HL-60/S4 treated with retinoic acid at 250 ng/mL for 4 days and 3 days (cell line): ENCODE results near the gene OR13C8.
"Not testable (repeated sequence)": the region's sequence is repeated elsewhere in the genome, so short reads cannot be mapped to it uniquely, and the experiment has no call there.

Experiments used
- in situ Hi-C: fragments of 300-500 bp; cut with MboI; formaldehyde crosslinking; loops from 2 replicates; pipeline ENCODE4 v1.7.0; 2022; ENCODE audit warnings: low sequenced_read_pairs

OR13C8 gene, protein sequence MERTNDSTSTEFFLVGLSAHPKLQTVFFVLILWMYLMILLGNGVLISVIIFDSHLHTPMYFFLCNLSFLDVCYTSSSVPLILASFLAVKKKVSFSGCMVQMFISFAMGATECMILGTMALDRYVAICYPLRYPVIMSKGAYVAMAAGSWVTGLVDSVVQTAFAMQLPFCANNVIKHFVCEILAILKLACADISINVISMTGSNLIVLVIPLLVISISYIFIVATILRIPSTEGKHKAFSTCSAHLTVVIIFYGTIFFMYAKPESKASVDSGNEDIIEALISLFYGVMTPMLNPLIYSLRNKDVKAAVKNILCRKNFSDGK

DNA sequence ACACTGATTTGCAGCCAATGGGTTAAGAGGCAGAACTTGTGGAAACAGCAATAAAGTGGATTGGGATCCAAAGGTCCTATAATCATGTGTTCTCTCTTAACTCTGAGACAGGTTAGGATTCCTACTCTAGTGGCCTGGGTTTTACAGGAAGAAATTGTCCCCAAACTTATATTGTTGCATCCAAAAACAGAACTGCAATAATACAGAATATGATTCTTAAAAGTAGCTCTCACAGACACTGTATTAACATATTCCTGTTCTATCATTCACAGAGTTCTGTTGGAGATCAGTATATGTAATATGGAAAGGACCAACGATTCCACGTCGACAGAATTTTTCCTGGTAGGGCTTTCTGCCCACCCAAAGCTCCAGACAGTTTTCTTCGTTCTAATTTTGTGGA is at the start of gene OR13C8:
TSS of gene OR13C8 (plus strand) at position 301 of the 400 bp plus-strand sequence. CDS start at position 301, 0 bp downstream.
- in situ Hi-C loops, result no loop called here

GRCh38 chr9:104520241-104520640 is 48.7 kb upstream of the OR13C8 start:
- in situ Hi-C loops, result not testable (repeated sequence)

DNA sequence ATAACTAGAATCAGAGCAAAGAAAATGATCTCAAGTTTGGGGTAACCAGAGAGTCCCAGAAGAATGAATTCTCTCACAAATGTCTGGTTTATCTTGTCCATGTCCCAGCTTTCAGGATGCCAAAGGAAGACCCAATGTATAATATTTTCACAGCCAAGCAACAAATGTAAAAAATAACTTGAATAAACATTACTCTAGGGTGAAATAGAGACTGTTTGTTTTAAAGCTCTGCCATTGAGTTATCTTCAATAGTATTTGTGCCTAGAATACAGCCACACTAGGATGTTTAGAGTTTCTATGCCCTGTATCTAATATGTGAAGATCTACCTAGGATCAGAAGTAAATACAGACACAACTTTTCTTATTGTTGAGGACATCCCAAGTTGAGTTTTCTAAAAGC is 41.9 kb upstream of the OR13C8 start, which contains the start of gene OR13C4:
TSS of gene OR13C4 (minus strand) at position 101 of the 400 bp plus-strand sequence. CDS start at position 101, 0 bp downstream.
- in situ Hi-C loops, result no loop called here

DNA sequence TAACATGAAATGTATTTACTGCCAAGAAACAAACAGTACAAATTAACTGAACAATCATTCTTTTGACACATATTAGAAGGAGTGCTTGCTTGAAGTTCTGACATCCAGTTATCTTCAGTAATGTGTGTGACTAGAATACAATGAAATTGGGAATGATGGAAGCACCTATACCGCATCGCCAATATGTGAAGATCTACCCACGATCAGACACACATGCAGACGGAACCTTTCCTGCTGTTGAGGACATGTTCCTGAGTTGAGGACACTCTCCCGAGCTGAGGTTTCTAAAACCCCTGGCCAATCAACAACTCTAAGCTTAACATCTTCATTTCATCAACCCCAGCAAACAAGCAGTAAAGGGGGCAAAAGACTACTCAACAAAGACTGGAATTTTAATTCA is 32.2 kb upstream of the OR13C8 start, which contains the start of gene OR13C3:
TSS of gene OR13C3 (minus strand) at position 101 of the 400 bp plus-strand sequence. CDS start 133 bp downstream, outside the sequence.
- in situ Hi-C loops, result no loop called here

DNA sequence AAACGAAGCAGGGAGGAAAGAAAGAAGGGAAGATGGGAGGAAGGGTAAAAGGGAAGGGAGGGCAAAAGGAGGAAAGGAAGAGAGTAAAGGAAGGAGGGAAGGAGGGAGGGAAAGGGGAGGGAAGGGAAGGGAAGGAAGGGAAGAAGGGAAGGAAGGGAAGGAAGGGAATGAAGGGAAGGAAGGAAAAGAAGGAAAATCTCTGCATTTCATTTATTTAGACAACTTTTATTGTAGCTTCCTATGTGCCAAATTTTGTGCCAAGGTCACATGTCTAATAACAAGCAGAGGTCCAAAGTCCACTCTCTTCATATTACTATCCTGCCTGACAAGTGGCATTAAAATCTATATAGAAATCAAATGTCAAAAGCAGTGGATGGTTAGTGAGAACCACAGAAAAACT is 29.7 kb upstream of the OR13C8 start:
- in situ Hi-C loops, result no loop called here

DNA sequence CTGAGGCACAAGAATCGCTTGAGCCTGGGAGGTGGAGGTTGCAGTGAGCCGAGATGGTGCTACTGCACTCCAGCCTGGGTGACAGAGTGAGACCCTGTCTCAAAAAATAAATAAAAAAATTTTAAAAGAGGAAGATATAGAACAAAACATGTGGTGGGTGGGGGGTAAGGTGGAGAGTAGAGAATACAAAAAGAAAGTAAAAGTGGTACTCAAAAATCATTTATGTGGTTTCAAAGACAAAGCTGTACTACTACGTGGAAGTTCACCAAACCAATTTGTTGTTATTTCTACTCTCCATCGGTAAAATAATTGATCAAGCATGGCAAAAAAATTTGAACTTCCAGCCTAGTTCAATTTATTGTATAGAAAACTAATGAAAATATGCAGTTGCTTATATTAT is 24.3 kb upstream of the OR13C8 start:
- in situ Hi-C loops, result no loop called here

GRCh38 chr9:104553261-104553660 is 15.7 kb upstream of the OR13C8 start:
- in situ Hi-C loops, result no loop called here

DNA sequence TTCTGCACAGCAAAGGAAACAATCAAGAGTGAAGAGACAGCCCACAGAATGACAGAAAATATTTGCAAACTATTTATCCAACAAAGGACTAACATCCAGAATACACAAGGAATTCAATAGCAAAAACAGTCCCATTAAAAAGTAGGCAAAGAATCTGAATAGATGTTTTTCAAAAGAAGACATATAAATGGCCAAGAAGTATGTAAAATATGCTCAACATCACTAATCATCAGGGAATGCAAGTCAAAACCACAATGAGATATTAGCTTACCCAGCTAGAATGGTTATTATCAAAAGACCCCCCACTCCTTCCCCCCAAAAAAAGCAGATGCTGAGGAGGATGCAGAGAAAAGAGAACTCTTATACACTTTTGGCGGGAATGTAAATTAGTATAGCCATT is 13.4 kb upstream of the OR13C8 start:
- in situ Hi-C loops, result no loop called here

- in situ Hi-C loops, result no loop called here
Observed at GRCh38 chr9:104556830-104557634, 11.9 kb upstream of the OR13C8 start.

DNA sequence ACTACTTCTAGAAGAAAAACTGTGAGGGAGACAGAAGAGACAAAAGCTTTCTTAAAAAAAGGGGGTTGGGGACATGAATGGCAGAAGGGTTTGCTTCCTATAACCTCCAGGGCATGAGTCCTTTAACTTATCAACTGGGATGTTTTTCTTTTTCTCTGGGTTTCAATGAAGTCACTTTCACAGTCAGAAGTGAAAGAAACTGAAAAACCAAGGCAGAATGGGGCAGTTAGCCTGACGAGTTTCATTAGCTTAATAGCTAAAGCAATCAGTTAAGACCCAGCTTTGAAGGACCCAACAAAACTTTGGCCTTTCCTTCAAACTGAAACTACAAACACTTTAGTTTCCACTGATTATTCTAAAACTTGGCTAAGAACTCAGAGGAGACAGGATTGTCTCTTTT is 4.6 kb upstream of the OR13C8 start:
- in situ Hi-C loops, result no loop called here

DNA sequence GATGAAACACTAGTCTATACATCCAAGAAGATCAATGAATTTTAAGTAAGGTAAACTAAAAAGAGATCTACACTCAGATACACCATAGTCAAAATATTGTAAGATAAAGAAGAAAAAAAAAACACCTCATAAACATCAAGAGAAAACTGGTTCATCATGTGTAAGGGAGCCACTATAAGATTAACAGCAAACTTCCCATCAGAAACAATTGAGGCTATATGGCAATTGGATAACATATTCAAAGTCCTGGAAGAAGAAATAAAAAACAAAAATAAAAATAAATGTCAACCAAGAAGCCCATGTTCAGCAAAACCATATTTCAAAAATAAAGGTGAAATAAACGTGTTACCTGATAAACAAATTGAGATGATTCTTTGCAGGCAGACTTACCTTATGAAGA is 3.6 kb downstream of the OR13C8 start:
- in situ Hi-C loops, result no loop called here

- in situ Hi-C loops, result no loop called here
Observed at GRCh38 chr9:104575456-104575855, 6.5 kb downstream of the OR13C8 start.

- in situ Hi-C loops, result no loop called here
Observed at GRCh38 chr9:104577263-104577662, 8.3 kb downstream of the OR13C8 start.

DNA sequence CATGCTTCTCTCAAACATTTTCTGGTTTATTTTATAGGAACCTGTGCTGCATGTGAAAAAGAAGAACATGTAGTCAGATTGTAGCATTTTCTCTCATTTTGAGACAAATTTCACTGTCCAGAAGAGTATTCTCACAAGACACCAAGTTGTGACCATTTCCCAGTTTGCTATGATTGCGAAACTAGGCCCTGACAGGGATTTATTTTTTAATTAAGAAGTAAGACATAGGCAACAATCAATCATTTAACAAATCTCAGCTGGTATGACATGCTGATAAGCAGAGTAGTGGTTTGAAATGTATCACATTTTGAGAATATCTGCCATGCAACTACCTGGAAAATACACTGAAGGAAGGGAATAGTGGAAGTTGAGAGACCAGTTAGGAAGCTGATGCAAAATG is 11.6 kb downstream of the OR13C8 start:
- in situ Hi-C loops, result no loop called here

DNA sequence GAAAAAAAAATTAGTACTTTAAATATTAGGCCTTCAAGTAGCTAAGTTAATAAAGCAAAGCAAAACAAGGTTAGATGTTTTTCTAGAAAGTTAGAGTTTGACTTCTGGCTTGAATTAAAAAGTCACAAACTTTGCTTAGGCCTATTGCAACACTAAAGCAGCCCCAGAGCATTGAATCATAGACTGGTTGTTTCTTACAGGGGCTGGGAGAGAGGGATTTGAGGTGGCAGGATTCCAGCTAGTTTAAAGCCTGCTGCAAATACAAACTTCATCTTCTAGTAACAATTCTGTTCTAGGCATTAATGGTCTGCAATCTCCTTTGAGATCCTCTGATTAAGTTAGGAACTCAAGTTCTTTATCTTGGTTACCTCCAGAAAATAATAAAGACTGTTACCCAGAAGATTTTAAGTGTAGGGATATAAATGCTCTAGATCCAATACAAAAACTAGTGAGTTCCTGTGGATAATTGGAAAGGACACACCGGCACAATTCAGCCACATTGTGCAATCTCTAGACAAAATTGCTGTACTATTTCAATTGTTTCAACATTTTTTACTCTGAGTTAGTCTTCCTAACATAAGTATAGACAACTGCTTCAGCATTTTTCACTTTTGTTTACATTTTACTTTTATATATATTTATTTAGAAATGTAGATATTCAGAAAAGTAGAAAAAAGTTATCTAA is 17.7 kb downstream of the OR13C8 start:
- in situ Hi-C loops, result no loop called here

DNA sequence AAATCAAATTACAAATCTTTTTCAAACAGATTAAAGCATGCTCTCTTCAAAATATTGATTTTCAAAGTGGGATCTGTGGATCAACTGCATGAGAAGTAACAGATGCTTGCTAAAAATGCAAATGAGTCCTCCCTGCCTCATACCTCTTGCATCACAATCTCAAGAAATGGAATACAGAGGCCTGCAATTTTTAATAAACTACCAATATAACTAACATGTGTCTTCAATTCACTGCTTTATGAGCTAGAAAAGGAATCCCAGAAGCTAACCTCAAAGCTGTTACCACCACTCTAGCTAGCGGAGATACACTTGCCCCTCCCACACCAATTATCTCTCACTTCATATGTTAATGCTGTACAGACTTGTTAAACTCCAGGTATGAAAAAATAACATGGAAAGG is 20.7 kb downstream of the OR13C8 start:
- in situ Hi-C loops, result no loop called here

DNA sequence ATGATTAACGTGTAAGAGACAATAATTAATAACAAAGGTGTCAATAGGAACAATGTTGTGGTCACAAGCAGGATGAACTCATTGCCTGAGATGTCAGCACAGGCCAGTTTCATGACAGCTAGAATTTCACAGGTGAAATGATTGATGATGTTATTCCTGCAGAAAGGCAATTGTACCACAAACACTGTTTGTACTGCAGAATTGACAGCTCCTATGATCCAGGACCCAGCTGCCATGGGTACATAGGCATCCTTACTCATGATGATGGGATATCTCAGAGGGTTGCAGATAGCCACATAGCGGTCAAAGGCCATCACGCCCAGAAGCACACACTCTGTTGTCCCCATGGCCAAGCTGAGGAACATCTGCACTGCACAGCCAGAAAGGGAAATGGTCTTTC is 29.8 kb downstream of the OR13C8 start:
- in situ Hi-C loops, result not testable (repeated sequence)

DNA sequence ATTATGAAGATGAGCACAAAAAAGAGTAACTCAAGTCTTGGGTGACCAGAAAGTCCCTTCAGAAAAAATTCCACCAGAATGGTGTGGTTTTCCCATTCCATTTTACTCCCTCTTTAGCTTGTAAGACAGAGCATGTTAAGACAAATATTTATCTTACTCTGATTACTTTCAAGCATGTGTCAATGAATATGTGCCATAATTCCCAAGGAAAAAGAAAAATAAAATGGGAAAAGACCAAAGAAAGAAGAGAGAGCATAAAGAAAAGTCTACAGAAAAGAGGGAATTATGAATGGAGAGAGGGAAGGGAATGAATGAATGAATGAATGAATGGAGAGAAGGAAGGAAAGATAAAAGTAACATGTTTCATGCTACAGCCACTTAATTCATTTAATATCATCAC is 30.3 kb downstream of the OR13C8 start, which contains the start of gene OR13C5:
TSS of gene OR13C5 (minus strand) at position 101 of the 400 bp plus-strand sequence. CDS start at position 101, 0 bp downstream.
- in situ Hi-C loops, result not testable (repeated sequence)

DNA sequence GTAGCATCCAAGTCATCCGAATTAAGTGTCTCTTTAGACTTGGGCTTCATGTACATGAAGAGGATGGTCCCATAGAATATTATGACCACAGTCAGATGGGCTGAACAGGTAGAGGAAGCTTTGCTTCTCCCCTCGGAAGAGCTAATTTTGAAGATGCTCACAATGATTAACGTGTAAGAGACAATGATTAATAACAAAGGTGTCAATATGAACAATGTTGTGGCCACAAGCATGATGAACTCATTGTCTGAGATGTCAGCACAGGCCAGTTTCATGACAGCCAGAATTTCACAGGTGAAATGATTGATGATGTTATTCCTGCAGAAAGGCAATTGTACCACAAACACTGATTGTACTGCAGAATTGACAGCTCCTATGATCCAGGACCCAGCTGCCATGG is 35.8 kb downstream of the OR13C8 start:
- in situ Hi-C loops, result no loop called here

GRCh38 chr9:104605527-104605926 is 36.6 kb downstream of the OR13C8 start, which contains the start of gene OR13C2:
Gene OR13C2, minus strand, starts transcription at chr9:104605627. Its CDS starts 0 bp downstream, at chr9:104605627.
- in situ Hi-C loops, result not testable (repeated sequence)

DNA sequence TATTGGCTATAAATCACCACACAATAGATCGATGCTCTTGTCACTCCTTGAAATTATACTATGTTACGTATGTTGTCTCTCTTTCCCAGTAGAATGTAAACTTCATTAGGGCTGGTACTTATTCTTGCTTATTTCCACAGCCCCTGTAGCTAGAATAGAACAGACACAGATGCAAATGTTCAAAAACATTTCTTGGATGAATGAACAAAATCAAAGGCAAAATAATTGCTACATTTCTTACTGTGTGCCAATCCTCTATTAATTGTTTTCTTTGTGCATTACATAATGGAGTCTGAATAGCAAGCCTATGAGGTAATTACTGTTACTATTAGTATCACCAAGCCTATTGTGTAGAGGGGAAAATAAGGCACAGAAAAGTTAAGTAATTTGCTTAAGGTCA is 37.2 kb downstream of the OR13C8 start:
- in situ Hi-C loops, result no loop called here
